Osteocyte (in vitro differentiated cells): Measurements from ENCODE around the gene GSG1L. TPM values are rescaled to one million over a fixed set of nuclear protein-coding genes. Genes with fewer than 3 reads are reported as not detected.

Experiments used
- DNase-seq: peaks from one replicate; pipeline ENCODE4 v3.0.0; 2021; ENCODE audit warnings: mixed read lengths; ENCODE audit not compliant: unreplicated experiment; ENCODE audit errors: extremely low spot score
- H3K27ac Mint-ChIP-seq: one replicate; pipeline ENCODE4 v1.8.0; 2021; ENCODE audit warnings: mild to moderate bottlenecking, mixed read lengths; ENCODE audit not compliant: unreplicated experiment
- H3K27me3 Mint-ChIP-seq: one replicate; pipeline ENCODE4 v1.8.0; 2021; ENCODE audit warnings: mixed read lengths; ENCODE audit not compliant: unreplicated experiment
- H3K36me3 Mint-ChIP-seq: one replicate; pipeline ENCODE4 v1.8.0; 2021; ENCODE audit warnings: mixed read lengths; ENCODE audit not compliant: unreplicated experiment
- H3K4me1 Mint-ChIP-seq: one replicate; pipeline ENCODE4 v1.8.0; 2021; ENCODE audit warnings: mixed read lengths; ENCODE audit not compliant: unreplicated experiment
- H3K4me3 Mint-ChIP-seq: one replicate; pipeline ENCODE4 v1.8.0; 2021; ENCODE audit warnings: mild to moderate bottlenecking, moderate library complexity, mixed read lengths; ENCODE audit not compliant: unreplicated experiment
- H3K9me3 Mint-ChIP-seq: one replicate; pipeline ENCODE4 v1.8.0; 2021; ENCODE audit warnings: mixed read lengths; ENCODE audit not compliant: unreplicated experiment
- CTCF ChIP-seq: fragments of 200-600 bp; sonication (generic); IDR thresholded peaks from 2 replicates; pipeline ENCODE4 v1.5.0; 2021; ENCODE audit warnings: antibody characterized with exemption, mild to moderate bottlenecking, moderate library complexity
- total RNA-seq: library from RNA; stranded (reverse); gene quantifications from 2 replicates; pipeline ENCODE4 v1.2.1, GENCODE V29; 2021

GSG1L gene
- total RNA-seq, 1 donor from 2014 or later, result not detected

- no peak for DNase-seq
- no peaks in the 10 kb centered on the region for H3K4me1 Mint-ChIP-seq
- H3K27ac Mint-ChIP-seq, result no peak overlapping the region
- H3K36me3 Mint-ChIP-seq, result no peaks in the 10 kb centered on the region
- no peak for TF ChIP-seq CTCF
- H3K9me3 Mint-ChIP-seq, result no peaks in the 10 kb centered on the region
- peaks cover 8% of the 10 kb centered on the region for H3K27me3 Mint-ChIP-seq
- H3K4me3 Mint-ChIP-seq, result no peak overlapping the region
Observed at GRCh38 chr16:27800817-27801216, 262.7 kb downstream of the GSG1L start.

GRCh38 chr16:27799896-27800295 lies 263.6 kb downstream of the GSG1L start:
- Mint-ChIP-seq H3K36me3 (no peaks in the 10 kb centered on the region), H3K9me3 (no peaks in the 10 kb centered on the region), H3K4me3 (no peak overlapping the region), H3K27me3 (peaks cover 8% of the 10 kb centered on the region), H3K4me1 (no peaks in the 10 kb centered on the region), H3K27ac (no peak overlapping the region)
- no peak for TF ChIP-seq CTCF
- no peak for DNase-seq

GRCh38 chr16:27798241-27798640 lies 265.3 kb downstream of the GSG1L start:
- no peaks in the 10 kb centered on the region for H3K9me3 Mint-ChIP-seq
- no peak for TF ChIP-seq CTCF
- no peak overlapping the region for H3K4me3 Mint-ChIP-seq
- H3K27me3 Mint-ChIP-seq, result no peaks in the 10 kb centered on the region
- H3K4me1 Mint-ChIP-seq, result no peaks in the 10 kb centered on the region
- H3K27ac Mint-ChIP-seq, result no peak overlapping the region
- DNase-seq, result no peak
- no peaks in the 10 kb centered on the region for H3K36me3 Mint-ChIP-seq

- Mint-ChIP-seq H3K4me1 (no peaks in the 10 kb centered on the region), H3K9me3 (no peaks in the 10 kb centered on the region), H3K27ac (no peak overlapping the region), H3K4me3 (no peak overlapping the region), H3K27me3 (no peaks in the 10 kb centered on the region), H3K36me3 (no peaks in the 10 kb centered on the region)
- no peak for DNase-seq
- no peak for TF ChIP-seq CTCF
Observed at GRCh38 chr16:27795992-27796614, 267.4 kb downstream of the GSG1L start.

GRCh38 chr16:27793249-27793622 lies 270.3 kb downstream of the GSG1L start:
- no peaks in the 10 kb centered on the region for H3K36me3 Mint-ChIP-seq
- no peak overlapping the region for H3K4me3 Mint-ChIP-seq
- DNase-seq, result no peak
- H3K27me3 Mint-ChIP-seq, result no peaks in the 10 kb centered on the region
- H3K27ac Mint-ChIP-seq, result no peak overlapping the region
- no peak for TF ChIP-seq CTCF
- no peaks in the 10 kb centered on the region for H3K9me3 Mint-ChIP-seq
- no peaks in the 10 kb centered on the region for H3K4me1 Mint-ChIP-seq
